ENCODE measurements around the gene LRRC10B. TPM values are rescaled to one million over a fixed set of nuclear protein-coding genes. Genes with fewer than 3 reads are reported as not detected.

Gene LRRC10B
- total RNA-seq, 4 donors from 2014 or later = 0.59 to 39.7 (median 3.1) TPM

DNA sequence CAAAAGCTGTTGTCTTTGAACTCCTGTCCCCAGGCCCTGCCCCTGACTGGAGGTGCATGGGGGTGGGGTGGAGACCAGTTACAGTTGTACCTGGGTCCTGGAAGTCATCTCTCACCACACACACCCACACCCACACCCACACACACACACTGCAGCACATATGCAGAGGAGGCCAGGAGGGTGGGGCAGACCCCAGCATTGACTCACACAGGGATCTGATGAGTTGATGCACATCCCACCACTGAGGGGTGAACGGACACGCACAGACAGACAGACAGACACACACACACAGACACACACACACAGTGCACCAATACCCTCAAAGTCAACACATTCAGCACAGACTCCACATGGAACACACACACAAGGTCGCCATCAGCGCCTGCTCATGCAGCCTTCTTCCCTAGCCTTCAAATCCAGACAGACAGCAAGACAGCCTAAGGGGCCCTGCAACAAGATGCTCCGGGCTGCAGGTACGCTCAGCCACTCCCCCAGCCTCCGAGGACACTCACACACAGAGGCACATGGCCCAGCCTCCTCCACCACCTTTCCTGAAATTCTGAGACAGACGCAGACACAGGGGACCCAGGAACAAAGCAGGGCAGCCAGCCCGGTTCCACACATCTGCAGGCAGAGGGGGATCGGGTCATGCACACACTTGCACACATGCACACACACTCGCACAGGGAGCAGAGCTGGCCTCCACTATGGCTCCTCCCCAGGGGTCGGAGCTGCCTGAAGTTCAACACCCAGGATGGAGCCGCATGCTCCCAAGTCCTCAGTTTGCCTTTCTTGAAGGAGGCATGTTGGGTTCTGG, 45.8 kb downstream of the LRRC10B start:
- Histone ChIP-seq H3K4me3 (no peak overlapping the region), H3K4me1 (no peaks in the 10 kb centered on the region), H3K27me3 (no peaks in the 10 kb centered on the region), H3K27ac (no peak overlapping the region), H3K36me3 (no peaks in the 10 kb centered on the region), H3K9me3 (no peaks in the 10 kb centered on the region)
- TF ChIP-seq, protein P1, sequence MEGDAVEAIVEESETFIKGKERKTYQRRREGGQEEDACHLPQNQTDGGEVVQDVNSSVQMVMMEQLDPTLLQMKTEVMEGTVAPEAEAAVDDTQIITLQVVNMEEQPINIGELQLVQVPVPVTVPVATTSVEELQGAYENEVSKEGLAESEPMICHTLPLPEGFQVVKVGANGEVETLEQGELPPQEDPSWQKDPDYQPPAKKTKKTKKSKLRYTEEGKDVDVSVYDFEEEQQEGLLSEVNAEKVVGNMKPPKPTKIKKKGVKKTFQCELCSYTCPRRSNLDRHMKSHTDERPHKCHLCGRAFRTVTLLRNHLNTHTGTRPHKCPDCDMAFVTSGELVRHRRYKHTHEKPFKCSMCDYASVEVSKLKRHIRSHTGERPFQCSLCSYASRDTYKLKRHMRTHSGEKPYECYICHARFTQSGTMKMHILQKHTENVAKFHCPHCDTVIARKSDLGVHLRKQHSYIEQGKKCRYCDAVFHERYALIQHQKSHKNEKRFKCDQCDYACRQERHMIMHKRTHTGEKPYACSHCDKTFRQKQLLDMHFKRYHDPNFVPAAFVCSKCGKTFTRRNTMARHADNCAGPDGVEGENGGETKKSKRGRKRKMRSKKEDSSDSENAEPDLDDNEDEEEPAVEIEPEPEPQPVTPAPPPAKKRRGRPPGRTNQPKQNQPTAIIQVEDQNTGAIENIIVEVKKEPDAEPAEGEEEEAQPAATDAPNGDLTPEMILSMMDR (IDR thresholded peaks at IDR 0.05) = no peak
- TF ChIP-seq POLR2A (IDR thresholded peaks at IDR 0.05) = no peak
- no peak for DNase-seq
- intact Hi-C loops (cut with DNase I; ENCODE audit: low total_unique reads) = no loop called here

DNA sequence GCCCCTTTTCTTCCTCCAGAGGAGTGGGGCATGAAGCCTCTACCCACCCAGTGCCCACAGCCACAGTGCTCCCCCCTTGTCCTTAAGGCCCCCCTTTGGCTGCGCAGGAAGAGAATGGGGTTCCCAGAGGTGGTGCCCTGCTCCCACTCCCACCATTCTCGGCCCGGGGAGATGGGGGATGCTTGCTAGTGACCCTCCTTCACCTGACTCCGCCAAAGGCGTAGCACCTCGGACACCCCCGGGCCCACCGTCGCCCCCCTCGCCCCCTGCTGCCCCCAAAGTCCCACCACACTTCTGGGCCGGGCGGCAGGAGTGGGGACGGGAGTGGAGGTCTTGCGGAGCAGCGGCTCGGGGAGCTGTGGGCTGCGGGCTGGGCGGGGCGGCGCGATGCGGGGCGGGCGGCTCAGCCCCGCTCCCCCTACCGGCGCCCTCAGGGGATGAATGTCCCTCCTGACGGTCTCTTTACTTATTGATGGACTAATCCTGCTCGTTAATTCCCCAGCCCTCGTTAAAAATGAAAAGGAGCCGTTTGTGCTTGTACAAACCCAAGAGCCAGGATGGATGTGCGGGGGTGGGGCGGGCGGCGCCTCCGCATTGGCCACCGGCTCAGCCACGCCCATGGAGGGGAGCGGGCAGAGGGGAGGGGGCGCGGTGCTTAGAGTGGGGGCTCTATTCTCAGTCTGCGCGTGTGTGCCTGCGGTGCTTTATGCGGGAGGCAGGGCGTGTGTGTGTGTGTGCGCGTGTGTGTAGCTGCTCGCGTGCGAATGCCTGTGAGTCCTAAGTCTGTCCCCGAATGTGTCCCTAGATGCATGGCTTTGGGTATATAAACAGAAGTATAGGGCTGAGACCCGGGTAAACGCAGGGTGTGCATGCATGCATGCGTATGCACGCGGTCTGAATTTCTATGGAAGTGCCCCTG, 46.8 kb downstream of the LRRC10B start:
- H3K27me3 ChIP-seq = no peaks in the 10 kb centered on the region

DNA sequence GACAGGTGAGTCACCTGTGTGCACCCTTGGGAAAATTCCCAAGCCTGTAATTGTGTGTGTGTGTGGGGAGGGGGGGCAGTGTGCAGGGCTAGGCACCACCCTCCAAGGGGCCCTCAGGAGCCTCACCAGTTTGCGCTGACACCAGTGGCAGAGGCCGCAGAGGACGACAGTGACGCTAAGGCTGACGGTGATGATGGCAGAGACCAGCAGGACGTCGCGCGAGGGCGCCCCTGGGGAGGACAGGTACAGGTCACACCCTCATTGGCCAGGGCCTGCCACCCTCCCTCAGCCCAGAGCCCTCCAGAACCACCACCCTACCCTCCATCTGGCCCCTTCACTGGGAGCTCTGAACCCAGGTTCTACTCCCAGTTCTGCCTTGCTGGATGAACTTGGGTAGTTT, 47.4 kb downstream of the LRRC10B start:
- no peak for DNase-seq
- Histone ChIP-seq H3K27ac (no peak overlapping the region), H3K36me3 (no peaks in the 10 kb centered on the region), H3K27me3 (no peaks in the 10 kb centered on the region), H3K9me3 (no peaks in the 10 kb centered on the region), H3K4me1 (no peaks in the 10 kb centered on the region), H3K4me3 (no peak overlapping the region)
- intact Hi-C loops (cut with DNase I; ENCODE audit: low total_unique reads) = no loop called here
- no peak for TF ChIP-seq POLR2A (IDR thresholded peaks at IDR 0.05)
- TF ChIP-seq, protein P1 (IDR thresholded peaks at IDR 0.05) = no peak

More for the DNA sequence above, 46.8 kb downstream of the LRRC10B start:
- Histone ChIP-seq H3K9me3 (no peaks in the 10 kb centered on the region), H3K4me3 (no peak overlapping the region), H3K27ac (no peak overlapping the region), H3K4me1 (no peaks in the 10 kb centered on the region), H3K36me3 (no peaks in the 10 kb centered on the region)
- intact Hi-C loops (cut with DNase I; ENCODE audit: low total_unique reads) = no loop called here
- no peak for DNase-seq
- TF ChIP-seq POLR2A (IDR thresholded peaks at IDR 0.05) = no peak
- TF ChIP-seq, protein P1 (IDR thresholded peaks at IDR 0.05) = no peak

DNA sequence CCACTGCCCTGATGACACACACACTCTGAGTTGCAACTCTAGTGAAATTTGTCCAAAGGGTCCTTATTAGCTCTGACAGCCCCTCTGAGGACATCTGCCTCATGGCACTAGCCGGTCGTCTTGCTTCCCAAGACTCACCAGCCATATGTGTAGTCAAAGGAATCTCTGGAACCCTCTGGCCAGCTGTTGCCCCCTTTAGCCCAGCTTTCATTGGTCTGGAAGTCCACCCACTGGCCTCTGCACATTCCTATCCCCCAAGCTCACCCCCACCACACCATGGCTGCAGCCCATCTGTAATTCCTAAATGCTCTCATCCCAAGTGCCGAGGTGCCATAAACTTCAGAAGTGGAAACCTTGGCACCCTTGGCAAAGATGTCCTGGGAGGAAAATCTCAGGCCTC, 48.1 kb downstream of the LRRC10B start:
- Histone ChIP-seq H3K9me3 (no peaks in the 10 kb centered on the region), H3K27ac (no peak overlapping the region), H3K36me3 (no peaks in the 10 kb centered on the region), H3K27me3 (no peaks in the 10 kb centered on the region), H3K4me1 (no peaks in the 10 kb centered on the region), H3K4me3 (no peak overlapping the region)
- DNase-seq = no peak
- intact Hi-C loops (cut with DNase I; ENCODE audit: low total_unique reads) = no loop called here
- TF ChIP-seq, protein P1 (IDR thresholded peaks at IDR 0.05) = no peak
- TF ChIP-seq POLR2A (IDR thresholded peaks at IDR 0.05) = no peak

MicroRNAs within 50 kb of the gene (microRNA counts, 767-probe panel; counts per million panel counts)
- microRNA hsa-miR-4488 = 0 to 640 counts per million in 2 donors

Small RNA genes within 50 kb of the gene (microRNA-seq; reads per million reads assigned to microRNA genes)
- gene MIR4488 (ENCODE audit: borderline microRNAs expressed, borderline replicate concordance) = not detected

Small RNA genes within 50 kb of the gene (small RNA-seq; reads per million reads assigned to genes)
- gene MIR4488 = not detected

Other genes starting within 250 kb of the LRRC10B start
- gene VWCE, start 213.4 kb upstream of the LRRC10B start, total RNA-seq = 1 to 10 TPM in 2 of 4 donors, under 1 TPM in 2; 0.51 to 6.5 (median 1.2) TPM
- 100 to 1,000 TPM in 3 of 4 donors, 10 to 100 TPM in 1; 87.9 to 231 (median 155) TPM for gene DDB1, start 175.6 kb upstream of the LRRC10B start, total RNA-seq
- 10 to 100 TPM in 2 of 4 donors, 1 to 10 TPM in 2; 3.6 to 28.5 (median 11.9) TPM for gene TKFC, start 175.5 kb upstream of the LRRC10B start, total RNA-seq
- gene CYB561A3, start 146.9 kb upstream of the LRRC10B start, total RNA-seq = 10 to 100 TPM; 11.3 to 43.6 (median 21.2) TPM
- 10 to 100 TPM; 12.0 to 81.5 (median 20.9) TPM for gene TMEM138, start 146.4 kb upstream of the LRRC10B start, total RNA-seq
- 10 to 100 TPM in 3 of 4 donors, 1 to 10 TPM in 1; 2.6 to 30.8 (median 17.0) TPM for gene TMEM216, start 116.2 kb upstream of the LRRC10B start, total RNA-seq
- gene CPSF7, start 78.8 kb upstream of the LRRC10B start, total RNA-seq = 100 to 1,000 TPM in 1 of 4 donors, 10 to 100 TPM in 3; 30.0 to 122 (median 56.5) TPM
- 10 to 100 TPM in 2 of 4 donors, 1 to 10 TPM in 2; 2.8 to 43.9 (median 16.1) TPM for gene SDHAF2, start 78.6 kb upstream of the LRRC10B start, total RNA-seq
- 1 to 10 TPM; 2.1 to 10.0 (median 5.9) TPM for gene SYT7, start 72.3 kb downstream of the LRRC10B start, total RNA-seq
- 1 to 10 TPM in 2 of 4 donors, under 1 TPM in 2; 0.29 to 5.4 (median 1.9) TPM for gene DAGLA, start 171.6 kb downstream of the LRRC10B start, total RNA-seq
- 100 to 1,000 TPM in 1 of 4 donors, 10 to 100 TPM in 2, 1 to 10 TPM in 1; 6.4 to 106 (median 12.7) TPM for gene MYRF, start 243.9 kb downstream of the LRRC10B start, total RNA-seq

All from uterus (tissue), 4 donors.